Coronary artery (tissue), 2 donors: ENCODE results near the gene VPS26A.

Source experiments
- DNase-seq: peaks from one replicate; pipeline ENCODE4 v3.0.0-alpha.2; 2017; ENCODE audit warnings: low spot score
- H3K27ac ChIP-seq, 2 donors: fragments of 200-600 bp; sonication (generic); one replicate each; pipeline ENCODE4 v1.5.1; 2016 to 2019
- H3K4me3 ChIP-seq: fragments of 200-600 bp; sonication (generic); 2 replicates; pipeline ENCODE4 v1.5.1; 2016; ENCODE audit warnings: mild to moderate bottlenecking, moderate library complexity
- CTCF ChIP-seq: fragments of 200-600 bp; sonication (generic); IDR thresholded peaks from one replicate; pipeline ENCODE4 v1.5.1; 2019; ENCODE audit warnings: antibody characterized with exemption

The VPS26A gene

DNA sequence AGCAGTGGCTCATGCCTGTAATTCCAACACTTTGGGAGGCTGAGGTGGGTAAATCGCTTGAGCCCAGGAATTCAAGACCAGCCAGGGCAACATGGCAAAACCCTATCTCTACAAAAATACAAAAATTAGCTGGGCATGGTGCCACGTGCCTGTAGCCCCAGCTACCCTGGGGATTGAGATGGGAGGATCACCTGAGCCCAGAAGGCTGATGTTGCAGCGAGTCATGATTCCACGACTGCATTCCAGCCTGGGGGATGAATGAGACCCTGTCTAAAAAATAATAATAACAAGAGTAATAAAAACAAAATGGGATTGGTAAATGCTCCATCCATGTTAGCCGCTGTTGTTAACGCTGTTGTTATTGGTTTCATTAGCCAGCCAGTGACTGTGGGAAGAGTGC is 94.9 kb downstream of the VPS26A start:
- TF ChIP-seq CTCF: no peak
- no peak for DNase-seq
- Histone ChIP-seq H3K4me3 (no peak overlapping the region), H3K27ac (no peak overlapping the region)

GRCh38 chr10:69220041-69220451 is 96.1 kb downstream of the VPS26A start, which contains the start of gene HKDC1:
Gene HKDC1, plus strand, starts transcription at chr10:69220332. Its CDS starts 104 bp downstream, at chr10:69220436.
- Histone ChIP-seq H3K27ac (no peak within 1 kb of the TSS), H3K4me3 (no peak within 1 kb of the TSS)
- no peak for DNase-seq
- TF ChIP-seq CTCF: no peak

- no peak for DNase-seq
- H3K4me3 ChIP-seq: no peak overlapping the region
- no peak overlapping the region for H3K27ac ChIP-seq
- TF ChIP-seq CTCF: no peak
Measured at GRCh38 chr10:69220507-69220906, 96.5 kb downstream of the VPS26A start.
